ENCODE data around the gene AP2A2. TPM values are rescaled to one million over a fixed set of nuclear protein-coding genes. Genes with fewer than 3 reads are reported as not detected.

AP2A2 gene
- total and polyA plus RNA-seq, 2 of the 4 experiments (the other 2 are of a cell fraction) = 19.9 to 49.0 TPM

DNA sequence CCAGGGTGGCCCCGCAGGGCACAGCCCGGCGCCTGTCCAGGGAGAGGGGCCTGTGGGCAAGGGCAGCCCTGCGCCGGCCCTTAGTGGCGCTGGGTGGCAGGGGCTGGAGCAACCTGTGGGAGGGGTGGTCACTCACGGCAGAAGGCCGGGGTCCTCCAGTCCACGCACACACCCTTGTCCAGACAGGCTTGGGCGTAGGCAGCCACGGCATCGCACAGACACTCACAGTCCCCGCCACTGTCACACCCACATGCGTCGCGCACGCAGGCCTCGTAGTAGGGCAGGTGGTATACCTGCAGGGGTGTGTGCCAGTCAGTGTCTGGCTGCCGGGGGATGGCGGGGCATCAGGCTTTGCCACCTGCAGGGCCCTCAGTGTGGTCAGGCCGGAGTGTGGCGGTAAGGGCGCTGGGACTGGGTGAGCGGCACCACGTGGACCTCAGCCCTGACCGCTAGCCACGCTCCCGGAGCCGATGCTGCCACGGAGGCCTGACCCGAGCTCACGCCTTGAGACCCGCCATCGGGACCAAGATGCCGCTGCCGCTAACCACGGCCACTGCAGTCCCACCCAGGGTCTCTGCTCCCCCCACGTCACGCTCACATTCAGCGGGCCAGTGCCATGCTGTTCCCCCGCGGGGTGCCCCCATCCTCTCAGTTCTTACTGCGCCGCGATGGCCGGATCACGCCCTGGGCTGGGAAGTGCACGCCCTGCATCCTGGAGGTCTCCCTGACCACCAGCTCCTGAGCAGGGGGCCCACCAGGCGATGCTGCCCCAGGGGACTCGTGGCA, 98.3 kb downstream of the AP2A2 start:
- H3K4me2 ChIP-seq (ENCODE audit: low read depth, low read length) = no peak overlapping the region
- WGBS, 2 experiments (ENCODE audit: extremely low coverage in 2 of 2, insufficient read length in 1 of 2) = 96% methylated on average over 24 of the region's 50 CpGs; no CpG with 5 or more reads in 1 of the 2 experiments
- intact Hi-C loops (cut with micrococcal nuclease) (no loop called here), dilution Hi-C loops (cut with HindIII; ENCODE audit: low sequenced_read_pairs, unreplicated experiment) (no loop called here), in situ Hi-C loops (cut with MboI; ENCODE audit: low sequenced_read_pairs) (no loop called here)
- no peak overlapping the region for H3K18ac ChIP-seq (ENCODE audit: low read depth, low read length)
- H2AK9ac ChIP-seq (replicated peaks; ENCODE audit: low read depth, low read length, poor library complexity) = no peak overlapping the region
- no peak overlapping the region for H2AK5ac ChIP-seq (ENCODE audit: low read depth, low read length)
- no peaks in the 10 kb centered on the region; the same call in none of the 2 replicates for H4K20me1 ChIP-seq (ENCODE audit: insufficient read depth, low read length)
- H4K91ac ChIP-seq (ENCODE audit: insufficient read depth, low read depth, low read length) = no peak overlapping the region
- peaks cover 5% of the 10 kb centered on the region for H3K9me1 ChIP-seq (ENCODE audit: insufficient read depth, low read length)
- H2BK120ac ChIP-seq (ENCODE audit: low read depth, low read length) = no peak overlapping the region
- no peak overlapping the region for H2AFZ ChIP-seq (replicated peaks; ENCODE audit: low read length, poor library complexity)
- H3K36me3 ChIP-seq (ENCODE audit: control insufficient read depth, insufficient read depth, low read length) = no peaks in the 10 kb centered on the region
- no peaks in the 10 kb centered on the region for H3K27me3 ChIP-seq (ENCODE audit: control insufficient read depth, insufficient read depth, low read length)
- ChIA-PET POLR2A (ENCODE audit: unreplicated experiment) (no interaction called here), CTCF (no interaction called here)
- H3K4me1 ChIP-seq (ENCODE audit: control insufficient read depth, insufficient read depth, low read length) = no peaks in the 10 kb centered on the region
- H3K23ac ChIP-seq (ENCODE audit: low read depth, low read length) = no peak overlapping the region
- H2BK15ac ChIP-seq (ENCODE audit: low read depth, low read length) = no peak overlapping the region
- H3K4ac ChIP-seq (ENCODE audit: low read depth, low read length) = no peak overlapping the region
- H3K4me3 ChIP-seq (ENCODE audit: insufficient read depth, low read depth, low read length) = no peak overlapping the region
- no peak overlapping the region for H2BK20ac ChIP-seq (ENCODE audit: low read depth, low read length)
- H3K9me3 ChIP-seq (ENCODE audit: control insufficient read depth, insufficient read depth, low read length) = no peaks in the 10 kb centered on the region
- no peak overlapping the region for H2BK5ac ChIP-seq (ENCODE audit: low read depth, low read length, poor library complexity, severe bottlenecking)
- TF ChIP-seq RAD21 (IDR thresholded peaks at IDR 0.05; ENCODE audit: low read length) = no peak
- no peak for TF ChIP-seq MXI1 (IDR thresholded peaks at IDR 0.05; ENCODE audit: borderline replicate concordance, low read depth, low read length)
- TF ChIP-seq MAFK (IDR thresholded peaks at IDR 0.05; ENCODE audit: low read depth, low read length) = no peak
- TF ChIP-seq MAZ (IDR thresholded peaks at IDR 0.05; ENCODE audit: borderline replicate concordance, low read depth, low read length) = no peak
- no peak for TF ChIP-seq RCOR1 (IDR thresholded peaks at IDR 0.05; ENCODE audit: insufficient replicate concordance, low read length)
- TF ChIP-seq, protein P1, sequence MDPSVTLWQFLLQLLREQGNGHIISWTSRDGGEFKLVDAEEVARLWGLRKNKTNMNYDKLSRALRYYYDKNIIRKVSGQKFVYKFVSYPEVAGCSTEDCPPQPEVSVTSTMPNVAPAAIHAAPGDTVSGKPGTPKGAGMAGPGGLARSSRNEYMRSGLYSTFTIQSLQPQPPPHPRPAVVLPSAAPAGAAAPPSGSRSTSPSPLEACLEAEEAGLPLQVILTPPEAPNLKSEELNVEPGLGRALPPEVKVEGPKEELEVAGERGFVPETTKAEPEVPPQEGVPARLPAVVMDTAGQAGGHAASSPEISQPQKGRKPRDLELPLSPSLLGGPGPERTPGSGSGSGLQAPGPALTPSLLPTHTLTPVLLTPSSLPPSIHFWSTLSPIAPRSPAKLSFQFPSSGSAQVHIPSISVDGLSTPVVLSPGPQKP (IDR thresholded peaks at IDR 0.05; ENCODE audit: borderline replicate concordance, low read depth, low read length) = no peak
- TF ChIP-seq NFE2L2 (IDR thresholded peaks at IDR 0.05; ENCODE audit: low read depth, low read length) = no peak
- TF ChIP-seq, protein P2, sequence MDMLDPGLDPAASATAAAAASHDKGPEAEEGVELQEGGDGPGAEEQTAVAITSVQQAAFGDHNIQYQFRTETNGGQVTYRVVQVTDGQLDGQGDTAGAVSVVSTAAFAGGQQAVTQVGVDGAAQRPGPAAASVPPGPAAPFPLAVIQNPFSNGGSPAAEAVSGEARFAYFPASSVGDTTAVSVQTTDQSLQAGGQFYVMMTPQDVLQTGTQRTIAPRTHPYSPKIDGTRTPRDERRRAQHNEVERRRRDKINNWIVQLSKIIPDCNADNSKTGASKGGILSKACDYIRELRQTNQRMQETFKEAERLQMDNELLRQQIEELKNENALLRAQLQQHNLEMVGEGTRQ (IDR thresholded peaks at IDR 0.05; ENCODE audit: low read depth, low read length) = no peak
- TF ChIP-seq, protein P3, sequence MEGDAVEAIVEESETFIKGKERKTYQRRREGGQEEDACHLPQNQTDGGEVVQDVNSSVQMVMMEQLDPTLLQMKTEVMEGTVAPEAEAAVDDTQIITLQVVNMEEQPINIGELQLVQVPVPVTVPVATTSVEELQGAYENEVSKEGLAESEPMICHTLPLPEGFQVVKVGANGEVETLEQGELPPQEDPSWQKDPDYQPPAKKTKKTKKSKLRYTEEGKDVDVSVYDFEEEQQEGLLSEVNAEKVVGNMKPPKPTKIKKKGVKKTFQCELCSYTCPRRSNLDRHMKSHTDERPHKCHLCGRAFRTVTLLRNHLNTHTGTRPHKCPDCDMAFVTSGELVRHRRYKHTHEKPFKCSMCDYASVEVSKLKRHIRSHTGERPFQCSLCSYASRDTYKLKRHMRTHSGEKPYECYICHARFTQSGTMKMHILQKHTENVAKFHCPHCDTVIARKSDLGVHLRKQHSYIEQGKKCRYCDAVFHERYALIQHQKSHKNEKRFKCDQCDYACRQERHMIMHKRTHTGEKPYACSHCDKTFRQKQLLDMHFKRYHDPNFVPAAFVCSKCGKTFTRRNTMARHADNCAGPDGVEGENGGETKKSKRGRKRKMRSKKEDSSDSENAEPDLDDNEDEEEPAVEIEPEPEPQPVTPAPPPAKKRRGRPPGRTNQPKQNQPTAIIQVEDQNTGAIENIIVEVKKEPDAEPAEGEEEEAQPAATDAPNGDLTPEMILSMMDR (conservative IDR thresholded peaks at IDR 0.05; ENCODE audit: low read depth, low read length) = no peak
- no peak for TF ChIP-seq CEBPB (IDR thresholded peaks at IDR 0.05; ENCODE audit: low read depth, low read length)
- DNase-seq = no peak
- no peak overlapping the region for H3K14ac ChIP-seq (replicated peaks; ENCODE audit: low read depth, low read length)
- ATAC-seq (ENCODE audit: low read depth) = no peak
- no peak overlapping the region for H3K56ac ChIP-seq (ENCODE audit: extremely low read depth, insufficient read depth, low read length)
- H4K5ac ChIP-seq (ENCODE audit: low read depth, low read length) = no peak overlapping the region
- no peak overlapping the region for H3K9ac ChIP-seq (ENCODE audit: low read depth, low read length)
- no peak overlapping the region for H4K8ac ChIP-seq (ENCODE audit: low read depth in 2 of 2, low read length in 2 of 2)
- no peaks in the 10 kb centered on the region for H3K79me1 ChIP-seq (ENCODE audit: low read depth in 1 of 2, low read length in 2 of 2)
- BruUV-seq (replicated peaks) = no TSS peak
- no peak overlapping the region for H3K27ac ChIP-seq (ENCODE audit: insufficient read depth, low read length)

Measured in IMR-90 (cell line).